HepG2 (cell line): ENCODE data around the gene ATG13. TPM values are rescaled to one million over a fixed set of nuclear protein-coding genes. Genes with fewer than 3 reads are reported as not detected.
A peak's percentile ranks its signal among the peaks of the same experiment; 100 is the strongest.

ENCODE experiments used
- ARHGAP35 ChIP-seq: sonication (generic); formaldehyde crosslinking; IDR thresholded peaks from 2 replicates; pipeline ENCODE4 v1.9.0; 2022; ENCODE audit warnings: mild to moderate bottlenecking, inconsistent platforms, moderate library complexity, missing genetic modification reagents, borderline replicate concordance
- CENPT ChIP-seq: sonication (generic); formaldehyde crosslinking; IDR thresholded peaks from 2 replicates; pipeline ENCODE4 v1.8.0; 2022; ENCODE audit warnings: low read depth, mild to moderate bottlenecking, moderate library complexity, missing genetic modification reagents
- GZF1 ChIP-seq: sonication (generic); formaldehyde crosslinking; IDR thresholded peaks from 2 replicates; pipeline ENCODE4 v1.5.1; 2020; ENCODE audit warnings: mild to moderate bottlenecking, missing genetic modification reagents
- HOXA7 ChIP-seq: sonication (generic); formaldehyde crosslinking; IDR thresholded peaks from 2 replicates; pipeline ENCODE4 v1.8.1; 2022; ENCODE audit warnings: mild to moderate bottlenecking, missing genetic modification reagents, moderate library complexity
- NFKB2 ChIP-seq: sonication (generic); formaldehyde crosslinking; IDR thresholded peaks from 2 replicates; pipeline ENCODE4 v1.4.0; 2020; ENCODE audit warnings: missing genetic modification reagents, borderline replicate concordance
- SP4 ChIP-seq: sonication (generic); formaldehyde crosslinking; IDR thresholded peaks from 2 replicates; pipeline ENCODE4 v1.8.1; 2023; ENCODE audit warnings: mild to moderate bottlenecking, missing genetic modification reagents
- XRCC5 ChIP-seq: fragments of 200-400 bp; formaldehyde crosslinking; optimal IDR thresholded peaks from 2 replicates; pipeline ENCODE3; 2017; ENCODE audit warnings: mild to moderate bottlenecking, low read length
- ZFP90 ChIP-seq: sonication (generic); formaldehyde crosslinking; IDR thresholded peaks from 2 replicates; pipeline ENCODE4 v1.8.0; 2022; ENCODE audit warnings: missing genetic modification reagents, mild to moderate bottlenecking, inconsistent platforms, borderline replicate concordance
- ZNF589 ChIP-seq: sonication (generic); formaldehyde crosslinking; conservative IDR thresholded peaks from 2 replicates; pipeline ENCODE4 v1.8.0; 2022; ENCODE audit warnings: mild to moderate bottlenecking, moderate library complexity, missing genetic modification reagents
- ZNF614 ChIP-seq: IDR thresholded peaks from 2 replicates; pipeline ENCODE4 v1.6.1; 2018; ENCODE audit warnings: missing biosample characterization, missing genetic modification reagents, inconsistent platforms, borderline replicate concordance
- ZNF891 ChIP-seq: sonication (generic); formaldehyde crosslinking; IDR thresholded peaks from 2 replicates; pipeline ENCODE4 v1.5.0; 2020; ENCODE audit warnings: mild to moderate bottlenecking, missing genetic modification reagents
- polyA plus RNA-seq, 8 experiments: library from polyadenylated mRNA; depleted of rRNA in 3 of 8; stranded (reverse) in 7 of 8; unstranded in 1 of 8; fragments of >200 nt; fragmentation: Illumina TruSeq in 4 of 8; extraction: Trizol in 4 of 8; gene quantifications; 2 replicates each; pipeline versions ENCODE4 v1.2.1 to v1.2.3, GENCODE V29; 2011 to 2016; ENCODE audit warnings: low read depth in 4 of 8, missing spikeins in 1 of 8, mixed read lengths in 1 of 8; ENCODE audit not compliant: insufficient read depth in 1 of 8
- total RNA-seq, 5 experiments: library from RNA; depleted of rRNA; stranded (reverse); fragments of >200 nt; fragmentation: Illumina TruSeq; extraction: Trizol; gene quantifications; 2 replicates each; pipeline ENCODE4 v1.2.3, GENCODE V29; 2016; ENCODE audit warnings: low read depth in 1 of 5
- TF ChIP-seq, protein P1 (sequence below): sonication (generic); formaldehyde crosslinking; conservative IDR thresholded peaks from 2 replicates; pipeline ENCODE4 v1.4.0; 2020; ENCODE audit warnings: missing genetic modification reagents
- TF ChIP-seq, protein P2 (sequence below): sonication (generic); formaldehyde crosslinking; IDR thresholded peaks from 2 replicates; pipeline ENCODE4 v1.8.1; 2023; ENCODE audit warnings: missing genetic modification reagents, mild to moderate bottlenecking, borderline replicate concordance
- TF ChIP-seq, protein P3 (sequence below): sonication (generic); formaldehyde crosslinking; IDR thresholded peaks from 2 replicates; pipeline ENCODE4 v1.8.1; 2023; ENCODE audit warnings: mild to moderate bottlenecking, missing genetic modification reagents
- TF ChIP-seq, protein P4 (sequence below): sonication (generic); formaldehyde crosslinking; conservative IDR thresholded peaks from 2 replicates; pipeline ENCODE4 v1.5.0; 2020; ENCODE audit warnings: missing genetic modification reagents
- TF ChIP-seq, protein P5 (sequence below): sonication (generic); formaldehyde crosslinking; IDR thresholded peaks from 2 replicates; pipeline ENCODE4 v1.4.0; 2020; ENCODE audit warnings: low read depth, missing genetic modification reagents
- TF ChIP-seq, protein P6 (sequence below): sonication (generic); formaldehyde crosslinking; IDR thresholded peaks from 2 replicates; pipeline ENCODE4 v1.4.0; 2020; ENCODE audit warnings: missing genetic modification reagents, borderline replicate concordance

The ATG13 gene
- total and polyA plus RNA-seq, 2 of the 13 experiments (the other 11 are each of a cell fraction or from before 2014, with no cell fraction given): 55.0 to 77.3 TPM

DNA sequence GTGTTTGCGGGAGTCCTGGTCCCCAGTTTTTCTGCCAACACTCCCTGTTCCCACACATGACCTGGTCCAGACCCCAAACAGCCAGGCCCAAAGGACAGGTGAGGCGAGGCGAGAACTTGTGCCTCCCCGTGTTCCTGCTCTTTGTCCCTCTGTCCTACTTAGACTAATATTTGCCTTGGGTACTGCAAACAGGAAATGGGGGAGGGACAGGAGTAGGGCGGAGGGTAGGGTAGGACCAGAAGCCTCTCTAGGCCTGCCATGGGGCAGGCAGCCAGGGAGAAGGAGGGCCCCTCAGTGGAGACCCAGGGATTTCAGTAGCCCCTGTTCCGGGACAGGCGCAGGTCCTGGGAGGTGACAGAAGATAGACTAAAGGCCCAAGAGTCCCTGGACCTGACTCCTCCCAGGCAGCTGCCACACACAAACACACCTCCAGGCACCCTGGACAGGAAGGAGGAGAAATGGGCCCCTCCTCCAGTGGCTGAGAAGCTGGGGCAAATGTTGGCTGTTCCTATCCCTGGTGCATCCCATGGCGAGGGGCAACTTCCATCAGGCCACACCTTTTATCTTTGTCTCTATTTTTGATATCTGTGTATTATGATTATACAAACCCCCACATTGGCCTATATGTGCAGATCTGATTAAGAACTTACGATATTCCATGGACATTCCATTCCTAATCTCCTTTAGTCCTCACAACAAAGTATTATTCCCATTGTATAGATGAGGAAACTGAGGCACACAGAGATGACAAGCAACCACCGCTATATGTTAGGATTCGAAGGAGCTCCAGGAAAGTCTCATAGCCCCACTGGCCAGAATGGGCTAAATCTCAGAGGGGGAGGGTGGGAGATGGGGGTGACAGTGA lies 101.0 kb downstream of the ATG13 start (continued):
- TF ChIP-seq, protein P1, sequence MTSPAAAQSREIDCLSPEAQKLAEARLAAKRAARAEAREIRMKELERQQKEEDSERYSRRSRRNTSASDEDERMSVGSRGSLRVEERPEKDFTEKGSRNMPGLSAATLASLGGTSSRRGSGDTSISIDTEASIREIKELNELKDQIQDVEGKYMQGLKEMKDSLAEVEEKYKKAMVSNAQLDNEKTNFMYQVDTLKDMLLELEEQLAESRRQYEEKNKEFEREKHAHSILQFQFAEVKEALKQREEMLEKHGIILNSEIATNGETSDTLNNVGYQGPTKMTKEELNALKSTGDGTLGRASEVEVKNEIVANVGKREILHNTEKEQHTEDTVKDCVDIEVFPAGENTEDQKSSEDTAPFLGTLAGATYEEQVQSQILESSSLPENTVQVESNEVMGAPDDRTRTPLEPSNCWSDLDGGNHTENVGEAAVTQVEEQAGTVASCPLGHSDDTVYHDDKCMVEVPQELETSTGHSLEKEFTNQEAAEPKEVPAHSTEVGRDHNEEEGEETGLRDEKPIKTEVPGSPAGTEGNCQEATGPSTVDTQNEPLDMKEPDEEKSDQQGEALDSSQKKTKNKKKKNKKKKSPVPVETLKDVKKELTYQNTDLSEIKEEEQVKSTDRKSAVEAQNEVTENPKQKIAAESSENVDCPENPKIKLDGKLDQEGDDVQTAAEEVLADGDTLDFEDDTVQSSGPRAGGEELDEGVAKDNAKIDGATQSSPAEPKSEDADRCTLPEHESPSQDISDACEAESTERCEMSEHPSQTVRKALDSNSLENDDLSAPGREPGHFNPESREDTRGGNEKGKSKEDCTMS (CRISPR knock-in tag): no peak
- no peak for TF ChIP-seq CENPT (CRISPR knock-in tag)
- no peak for TF ChIP-seq GZF1 (CRISPR knock-in tag)
- no peak for TF ChIP-seq ZNF891 (CRISPR knock-in tag)
- peak; percentile 78 for TF ChIP-seq SP4 (CRISPR knock-in tag)
- no peak; the same call in 1 of the 2 replicates for TF ChIP-seq ZNF589 (CRISPR knock-in tag)
- peak; percentile 86 for TF ChIP-seq XRCC5
- no peak; the same call in 1 of the 2 replicates for TF ChIP-seq NFKB2 (CRISPR knock-in tag)
- no peak for TF ChIP-seq HOXA7
- TF ChIP-seq ZNF614: peak; percentile 79; the same call in 1 of the 2 replicates
- TF ChIP-seq, protein P2, sequence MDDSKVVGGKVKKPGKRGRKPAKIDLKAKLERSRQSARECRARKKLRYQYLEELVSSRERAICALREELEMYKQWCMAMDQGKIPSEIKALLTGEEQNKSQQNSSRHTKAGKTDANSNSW (CRISPR knock-in tag): no peak
- peak; percentile 51; the same call in 1 of the 2 replicates for TF ChIP-seq ARHGAP35
- TF ChIP-seq, protein P3, sequence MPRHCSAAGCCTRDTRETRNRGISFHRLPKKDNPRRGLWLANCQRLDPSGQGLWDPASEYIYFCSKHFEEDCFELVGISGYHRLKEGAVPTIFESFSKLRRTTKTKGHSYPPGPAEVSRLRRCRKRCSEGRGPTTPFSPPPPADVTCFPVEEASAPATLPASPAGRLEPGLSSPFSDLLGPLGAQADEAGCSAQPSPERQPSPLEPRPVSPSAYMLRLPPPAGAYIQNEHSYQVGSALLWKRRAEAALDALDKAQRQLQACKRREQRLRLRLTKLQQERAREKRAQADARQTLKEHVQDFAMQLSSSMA (CRISPR knock-in tag): peak; percentile 47; the same call in 1 of the 2 replicates
- TF ChIP-seq, protein P4, sequence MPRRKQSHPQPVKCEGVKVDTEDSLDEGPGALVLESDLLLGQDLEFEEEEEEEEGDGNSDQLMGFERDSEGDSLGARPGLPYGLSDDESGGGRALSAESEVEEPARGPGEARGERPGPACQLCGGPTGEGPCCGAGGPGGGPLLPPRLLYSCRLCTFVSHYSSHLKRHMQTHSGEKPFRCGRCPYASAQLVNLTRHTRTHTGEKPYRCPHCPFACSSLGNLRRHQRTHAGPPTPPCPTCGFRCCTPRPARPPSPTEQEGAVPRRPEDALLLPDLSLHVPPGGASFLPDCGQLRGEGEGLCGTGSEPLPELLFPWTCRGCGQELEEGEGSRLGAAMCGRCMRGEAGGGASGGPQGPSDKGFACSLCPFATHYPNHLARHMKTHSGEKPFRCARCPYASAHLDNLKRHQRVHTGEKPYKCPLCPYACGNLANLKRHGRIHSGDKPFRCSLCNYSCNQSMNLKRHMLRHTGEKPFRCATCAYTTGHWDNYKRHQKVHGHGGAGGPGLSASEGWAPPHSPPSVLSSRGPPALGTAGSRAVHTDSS: no peak
- TF ChIP-seq, protein P5, sequence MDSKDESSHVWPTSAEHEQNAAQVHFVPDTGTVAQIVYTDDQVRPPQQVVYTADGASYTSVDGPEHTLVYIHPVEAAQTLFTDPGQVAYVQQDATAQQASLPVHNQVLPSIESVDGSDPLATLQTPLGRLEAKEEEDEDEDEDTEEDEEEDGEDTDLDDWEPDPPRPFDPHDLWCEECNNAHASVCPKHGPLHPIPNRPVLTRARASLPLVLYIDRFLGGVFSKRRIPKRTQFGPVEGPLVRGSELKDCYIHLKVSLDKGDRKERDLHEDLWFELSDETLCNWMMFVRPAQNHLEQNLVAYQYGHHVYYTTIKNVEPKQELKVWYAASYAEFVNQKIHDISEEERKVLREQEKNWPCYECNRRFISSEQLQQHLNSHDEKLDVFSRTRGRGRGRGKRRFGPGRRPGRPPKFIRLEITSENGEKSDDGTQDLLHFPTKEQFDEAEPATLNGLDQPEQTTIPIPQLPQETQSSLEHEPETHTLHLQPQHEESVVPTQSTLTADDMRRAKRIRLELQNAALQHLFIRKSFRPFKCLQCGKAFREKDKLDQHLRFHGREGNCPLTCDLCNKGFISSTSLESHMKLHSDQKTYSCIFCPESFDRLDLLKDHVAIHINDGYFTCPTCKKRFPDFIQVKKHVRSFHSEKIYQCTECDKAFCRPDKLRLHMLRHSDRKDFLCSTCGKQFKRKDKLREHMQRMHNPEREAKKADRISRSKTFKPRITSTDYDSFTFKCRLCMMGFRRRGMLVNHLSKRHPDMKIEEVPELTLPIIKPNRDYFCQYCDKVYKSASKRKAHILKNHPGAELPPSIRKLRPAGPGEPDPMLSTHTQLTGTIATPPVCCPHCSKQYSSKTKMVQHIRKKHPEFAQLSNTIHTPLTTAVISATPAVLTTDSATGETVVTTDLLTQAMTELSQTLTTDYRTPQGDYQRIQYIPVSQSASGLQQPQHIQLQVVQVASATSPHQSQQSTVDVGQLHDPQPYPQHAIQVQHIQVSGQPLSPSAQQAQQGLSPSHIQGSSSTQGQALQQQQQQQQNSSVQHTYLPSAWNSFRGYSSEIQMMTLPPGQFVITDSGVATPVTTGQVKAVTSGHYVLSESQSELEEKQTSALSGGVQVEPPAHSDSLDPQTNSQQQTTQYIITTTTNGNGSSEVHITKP: peak; percentile 89
- TF ChIP-seq ZFP90 (CRISPR knock-in tag): no peak; the same call in 1 of the 2 replicates
- TF ChIP-seq, protein P6, sequence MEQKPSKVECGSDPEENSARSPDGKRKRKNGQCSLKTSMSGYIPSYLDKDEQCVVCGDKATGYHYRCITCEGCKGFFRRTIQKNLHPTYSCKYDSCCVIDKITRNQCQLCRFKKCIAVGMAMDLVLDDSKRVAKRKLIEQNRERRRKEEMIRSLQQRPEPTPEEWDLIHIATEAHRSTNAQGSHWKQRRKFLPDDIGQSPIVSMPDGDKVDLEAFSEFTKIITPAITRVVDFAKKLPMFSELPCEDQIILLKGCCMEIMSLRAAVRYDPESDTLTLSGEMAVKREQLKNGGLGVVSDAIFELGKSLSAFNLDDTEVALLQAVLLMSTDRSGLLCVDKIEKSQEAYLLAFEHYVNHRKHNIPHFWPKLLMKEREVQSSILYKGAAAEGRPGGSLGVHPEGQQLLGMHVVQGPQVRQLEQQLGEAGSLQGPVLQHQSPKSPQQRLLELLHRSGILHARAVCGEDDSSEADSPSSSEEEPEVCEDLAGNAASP (CRISPR knock-in tag): peak; percentile 98
